K562 (cell line): ENCODE results near the gene NFATC2. TPM values are rescaled to one million over a fixed set of nuclear protein-coding genes. Genes with fewer than 3 reads are reported as not detected.

Experiments
- ATF2 ChIP-seq: sonication (generic); formaldehyde crosslinking; IDR thresholded peaks from 2 replicates; pipeline ENCODE4 v1.8.1; 2022; ENCODE audit warnings: missing genetic modification reagents
- CHCHD3 ChIP-seq: fragments of 250-450 bp; sonication (Bioruptor Pico); IDR thresholded peaks from 2 replicates; pipeline ENCODE4 v2.1.2; 2022; ENCODE audit warnings: mild to moderate bottlenecking
- E2F4 ChIP-seq: sonication (generic); formaldehyde crosslinking; IDR thresholded peaks from 2 replicates; pipeline ENCODE4 v1.8.0; 2022; ENCODE audit warnings: mild to moderate bottlenecking, low read depth, missing genetic modification reagents
- E2F5 ChIP-seq: sonication (generic); formaldehyde crosslinking; IDR thresholded peaks from 2 replicates; pipeline ENCODE4 v1.8.0; 2022; ENCODE audit warnings: mild to moderate bottlenecking, missing genetic modification reagents
- ETV5 ChIP-seq: sonication (generic); formaldehyde crosslinking; IDR thresholded peaks from 2 replicates; pipeline ENCODE4 v1.4.0; 2020; ENCODE audit warnings: low read depth, mild to moderate bottlenecking, missing genetic modification reagents
- MED1 ChIP-seq: sonication (generic); formaldehyde crosslinking; IDR thresholded peaks from 2 replicates; pipeline ENCODE4 v1.8.1; 2023; ENCODE audit warnings: missing genetic modification reagents, borderline replicate concordance
- RBM34 ChIP-seq: fragments of 200-400 bp; formaldehyde crosslinking; IDR thresholded peaks from 2 replicates; pipeline ENCODE4 v1.6.1; 2018; ENCODE audit warnings: low read length, borderline replicate concordance; ENCODE audit not compliant: insufficient read depth
- REST ChIP-seq, 2 experiments: fragments of 450-650 bp; formaldehyde crosslinking in 1 of 2; IDR thresholded peaks; 2 replicates each; pipeline versions ENCODE4 v1.4.0 to v1.6.1; 2014 to 2020; ENCODE audit warnings: mild to moderate bottlenecking in 2 of 2, borderline replicate concordance in 1 of 2, low read depth in 1 of 2
- SMC3 ChIP-seq: conservative IDR thresholded peaks from 2 replicates; pipeline ENCODE4 v1.6.1; 2011; ENCODE audit warnings: low read depth, low read length, improper control_type of control experiment; ENCODE audit not compliant: insufficient read depth
- SP2 ChIP-seq: IDR thresholded peaks from 2 replicates; pipeline ENCODE4 v1.6.1; 2011; ENCODE audit warnings: mild to moderate bottlenecking, low read depth, low read length, moderate library complexity; ENCODE audit not compliant: poor library complexity, severe bottlenecking; ENCODE audit errors: extremely low read depth
- ZNF274 ChIP-seq: IDR thresholded peaks from 2 replicates; pipeline ENCODE4 v1.6.1; 2011; ENCODE audit warnings: low read depth, mild to moderate bottlenecking, low read length, moderate library complexity, borderline replicate concordance
- ZNF512 ChIP-seq: IDR thresholded peaks from 2 replicates; pipeline ENCODE4 v1.6.1; 2016; ENCODE audit warnings: missing genetic modification characterization, missing compliant biosample characterization
- polyA plus RNA-seq, 8 experiments: library from polyadenylated mRNA; depleted of rRNA in 4 of 8; stranded (reverse) in 5 of 8; unstranded in 3 of 8; fragments of >200 nt; fragmentation: Nextera tagmentation in 2 of 8; fragmentation: Illumina TruSeq in 1 of 8; extraction: Ambion mirVana in 2 of 8; extraction: Trizol in 1 of 8; gene quantifications; 2 replicates each; pipeline versions ENCODE4 v1.2.1 to v1.2.3, GENCODE V29; 2011 to 2014; ENCODE audit warnings: inconsistent platforms in 1 of 8, missing spikeins in 1 of 8
- total RNA-seq, 7 experiments: library from RNA; depleted of rRNA in 6 of 7; stranded (reverse); fragments of >200 nt in 6 of 7; fragmentation: Illumina TruSeq in 2 of 7; extraction: Trizol in 2 of 7; gene quantifications; 2 replicates each; pipeline versions ENCODE4 v1.2.1 to v1.2.3, GENCODE V29; 2011 to 2021; ENCODE audit warnings: low replicate concordance in 1 of 7

NFATC2 gene
- total and polyA plus RNA-seq, 9 of the 15 experiments (the other 6 are each of a cell fraction or from before 2014, with no cell fraction given) = 1.9 to 11.2 (median 3.0) TPM

GRCh38 chr20:51492167-51493092, 50.1 kb downstream of the NFATC2 start (continued):
- TF ChIP-seq REST (IDR thresholded peaks at IDR 0.05; ENCODE audit: borderline replicate concordance) = peak; percentile 55
- peak; percentile 60; the same call in 1 of the 2 replicates for TF ChIP-seq REST (CRISPR knock-in tag; IDR thresholded peaks at IDR 0.05; ENCODE audit: low read depth)
- no peak for TF ChIP-seq E2F5 (CRISPR knock-in tag)
- no peak for TF ChIP-seq E2F4 (CRISPR knock-in tag)
- no peak for TF ChIP-seq SMC3
- no peak for TF ChIP-seq ZNF512 (tag)
- no peak for TF ChIP-seq ZNF274
- TF ChIP-seq MED1 (CRISPR knock-in tag) = no peak
- no peak for TF ChIP-seq SP2
- no peak for TF ChIP-seq CHCHD3 (CRISPR knock-in tag)
- TF ChIP-seq ATF2 (CRISPR knock-in tag) = no peak
- no peak for TF ChIP-seq ETV5 (CRISPR knock-in tag)
- no peak for TF ChIP-seq RBM34
